HG02759 (cell line): Measurements from ENCODE around the gene NFATC1.

Experiments
- ATAC-seq: cut with Tn5 transposase; IDR thresholded peaks from one replicate; pipeline ENCODE4 v1.9.1; 2021; ENCODE audit warnings: mild to moderate bottlenecking, moderate library complexity; ENCODE audit not compliant: unreplicated experiment

Gene NFATC1

GRCh38 chr18:79395761-79396404 lies at the start of gene NFATC1:
NFATC1 (plus strand) TSS chr18:79395930; CDS start chr18:79396225, 295 bp downstream.
- ATAC-seq = peak; percentile 24

GRCh38 chr18:79345981-79346380 lies 49.7 kb upstream of the NFATC1 start:
- ATAC-seq = no peak

GRCh38 chr18:79348066-79348465 lies 47.7 kb upstream of the NFATC1 start:
- no peak for ATAC-seq

GRCh38 chr18:79352432-79352831 lies 43.3 kb upstream of the NFATC1 start:
- ATAC-seq = no peak

GRCh38 chr18:79353267-79353666 lies 42.5 kb upstream of the NFATC1 start:
- no peak for ATAC-seq

- no peak for ATAC-seq
Observed at GRCh38 chr18:79354350-79354749, 41.4 kb upstream of the NFATC1 start.

GRCh38 chr18:79355433-79356335 lies 40.0 kb upstream of the NFATC1 start:
- ATAC-seq = peak; percentile 51

GRCh38 chr18:79356435-79356834 lies 39.3 kb upstream of the NFATC1 start:
- peak; percentile 89 for ATAC-seq

- ATAC-seq = no peak
Observed at GRCh38 chr18:79360933-79361332, 34.8 kb upstream of the NFATC1 start.

- no peak for ATAC-seq
Observed at GRCh38 chr18:79361766-79362522, 33.8 kb upstream of the NFATC1 start.

GRCh38 chr18:79365701-79366100 lies 30.0 kb upstream of the NFATC1 start:
- no peak for ATAC-seq

GRCh38 chr18:79366177-79367094 lies 29.3 kb upstream of the NFATC1 start:
- ATAC-seq = no peak

- no peak for ATAC-seq
Observed at GRCh38 chr18:79367480-79367879, 28.2 kb upstream of the NFATC1 start.

- ATAC-seq = no peak
Observed at GRCh38 chr18:79367989-79368388, 27.7 kb upstream of the NFATC1 start.

GRCh38 chr18:79368681-79369080 lies 27.0 kb upstream of the NFATC1 start:
- no peak for ATAC-seq

- ATAC-seq = peak; percentile 45
Observed at GRCh38 chr18:79371561-79372121, 24.1 kb upstream of the NFATC1 start.

- no peak for ATAC-seq
Observed at GRCh38 chr18:79372461-79372860, 23.3 kb upstream of the NFATC1 start.

GRCh38 chr18:79372991-79373390 lies 22.7 kb upstream of the NFATC1 start:
- no peak for ATAC-seq

GRCh38 chr18:79373736-79374135 lies 22.0 kb upstream of the NFATC1 start:
- ATAC-seq = no peak
